KOPT-K1 (cell line): Measurements from ENCODE around the gene SMIM41.
"Not testable (repeated sequence)": the region's sequence is repeated elsewhere in the genome, so short reads cannot be mapped to it uniquely, and the experiment has no call there.

Source experiments
- H3K27ac ChIP-seq: fragments of 200-600 bp; sonication (generic); 2 replicates; pipeline ENCODE4 v1.5.1; 2016; ENCODE audit warnings: antibody characterized with exemption, mild to moderate bottlenecking, low read depth, low read length; ENCODE audit not compliant: poor library complexity, severe bottlenecking
- H3K36me3 ChIP-seq: fragments of 200-600 bp; sonication (generic); 2 replicates; pipeline ENCODE4 v1.5.1; 2017; ENCODE audit warnings: antibody characterized with exemption, mild to moderate bottlenecking, low read length, moderate library complexity; ENCODE audit not compliant: insufficient read depth
- H3K9me3 ChIP-seq: fragments of 200-600 bp; sonication (generic); 2 replicates; pipeline ENCODE4 v1.5.1; 2017; ENCODE audit warnings: antibody characterized with exemption, low read length, mild to moderate bottlenecking; ENCODE audit not compliant: insufficient read depth, poor library complexity, severe bottlenecking

The SMIM41 gene

DNA sequence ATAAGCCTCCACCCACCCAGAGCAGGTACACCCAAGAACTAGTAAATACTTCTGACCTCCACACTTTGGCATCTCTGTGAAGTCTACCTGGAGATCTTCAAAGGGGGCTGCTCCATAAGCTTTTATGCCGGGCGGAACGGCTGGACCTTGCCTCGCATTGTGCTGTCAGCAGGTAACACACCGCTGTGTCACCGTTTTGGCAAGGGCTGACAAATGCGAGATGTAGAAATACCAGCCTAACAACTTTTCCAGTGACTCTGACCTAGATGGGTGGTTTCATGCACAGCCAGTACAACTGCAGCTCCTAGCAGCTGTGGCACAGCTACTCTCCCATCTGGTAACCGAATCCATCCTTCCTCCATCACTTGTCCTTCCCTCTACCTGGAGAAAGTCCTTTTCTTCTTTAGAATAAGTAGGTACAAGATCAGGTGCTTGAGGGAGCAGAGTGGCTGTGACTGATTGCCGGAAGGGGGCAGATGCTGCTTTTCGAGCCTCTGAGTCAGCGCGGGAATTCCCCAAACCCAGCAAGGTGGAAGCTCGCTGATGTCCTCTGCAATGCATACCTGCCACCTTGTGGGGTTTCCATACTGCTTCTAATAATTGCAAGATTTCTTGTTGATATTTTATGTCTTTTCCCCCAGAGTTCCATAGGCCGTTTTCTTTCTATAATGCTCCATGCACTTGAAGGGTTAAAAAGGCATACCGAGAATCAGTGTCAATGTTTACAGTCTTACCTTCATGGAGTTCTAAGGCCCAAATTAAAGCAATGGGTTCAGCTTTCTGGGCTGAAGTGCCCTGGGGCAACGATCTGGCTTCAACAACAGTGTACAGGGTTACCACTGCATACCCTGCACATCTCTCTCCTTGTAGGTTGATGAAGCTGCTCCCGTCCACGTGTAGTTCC lies 37.0 kb downstream of the SMIM41 start:
- H3K9me3 ChIP-seq, H3K27ac ChIP-seq, H3K36me3 ChIP-seq: not testable (repeated sequence)

DNA sequence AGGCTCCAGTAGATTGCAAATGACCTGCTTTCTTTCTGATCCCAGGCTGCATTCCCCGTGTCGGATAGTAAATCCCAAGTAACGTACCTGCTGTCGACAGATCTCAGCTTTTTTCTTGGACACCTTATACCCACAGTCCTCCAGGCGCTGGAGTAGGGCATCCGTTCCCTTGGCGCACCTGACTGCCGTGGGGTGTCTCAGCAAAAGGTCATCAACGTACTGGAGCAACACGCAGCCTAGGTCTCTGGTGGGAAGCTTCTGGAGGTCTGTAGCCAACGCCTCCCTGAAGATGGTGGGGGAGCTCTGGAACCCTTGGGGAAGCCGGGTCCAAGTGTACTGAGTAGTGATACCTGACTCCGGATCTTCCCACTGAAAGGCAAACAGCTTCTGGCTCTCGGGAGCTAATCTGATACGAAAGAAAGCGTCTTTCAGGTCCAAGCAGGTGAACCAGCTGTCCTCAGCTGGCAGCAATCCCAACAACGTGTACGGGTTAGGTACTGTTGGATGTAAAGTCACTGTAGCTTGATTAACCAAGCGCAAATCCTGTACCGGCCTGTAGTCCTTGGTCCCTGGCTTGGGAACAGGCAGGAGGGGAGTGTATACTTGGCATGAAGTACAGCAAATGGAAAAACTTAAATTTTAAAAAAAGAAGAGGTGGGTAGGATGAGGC lies 38.4 kb downstream of the SMIM41 start:
- not testable (repeated sequence) for H3K27ac ChIP-seq, H3K9me3 ChIP-seq, H3K36me3 ChIP-seq

DNA sequence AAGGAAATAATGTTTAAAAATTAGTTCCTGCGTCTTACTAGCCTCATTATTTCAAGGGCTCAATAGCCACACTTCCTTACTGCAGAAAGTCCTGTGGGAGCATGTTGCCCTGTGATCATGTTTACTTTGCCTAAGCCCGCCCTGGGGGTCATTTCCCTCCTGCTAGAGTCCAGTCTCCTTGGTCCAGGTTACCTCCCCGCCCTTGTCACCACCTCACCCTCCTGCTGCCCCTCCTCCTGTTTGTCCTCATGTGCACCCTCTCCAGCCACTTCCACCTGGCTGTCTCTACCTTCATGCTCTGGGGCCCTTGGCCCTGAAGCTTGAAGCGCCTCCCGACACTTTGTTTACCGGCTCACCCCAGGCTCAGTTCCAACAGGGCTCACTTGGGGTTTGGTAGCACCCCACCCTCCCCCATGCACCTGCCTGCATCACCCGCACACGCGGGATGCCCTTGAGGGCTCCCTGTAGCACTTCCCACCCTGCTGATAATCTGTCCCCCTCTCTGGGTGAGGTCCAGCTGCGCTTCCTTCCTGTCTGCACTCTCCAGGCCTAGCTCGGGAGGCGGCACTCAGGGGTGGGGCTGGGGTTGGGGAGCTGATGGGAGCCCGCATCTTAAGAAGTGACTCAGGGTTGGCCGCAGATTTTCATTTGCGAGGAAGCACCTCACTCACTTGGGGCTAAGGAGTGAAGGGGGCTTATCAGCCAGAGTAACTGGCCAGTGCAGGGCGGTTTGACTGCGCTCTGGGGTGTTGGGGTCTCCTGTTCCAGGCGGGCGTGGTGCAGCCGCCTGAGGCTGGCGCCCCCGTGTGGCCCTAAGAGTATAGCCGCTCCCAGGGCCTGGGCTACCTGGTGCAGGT lies 40.1 kb downstream of the SMIM41 start:
- no peak overlapping the region for H3K27ac ChIP-seq
- no peaks in the 10 kb centered on the region for H3K36me3 ChIP-seq
- H3K9me3 ChIP-seq = no peaks in the 10 kb centered on the region

DNA sequence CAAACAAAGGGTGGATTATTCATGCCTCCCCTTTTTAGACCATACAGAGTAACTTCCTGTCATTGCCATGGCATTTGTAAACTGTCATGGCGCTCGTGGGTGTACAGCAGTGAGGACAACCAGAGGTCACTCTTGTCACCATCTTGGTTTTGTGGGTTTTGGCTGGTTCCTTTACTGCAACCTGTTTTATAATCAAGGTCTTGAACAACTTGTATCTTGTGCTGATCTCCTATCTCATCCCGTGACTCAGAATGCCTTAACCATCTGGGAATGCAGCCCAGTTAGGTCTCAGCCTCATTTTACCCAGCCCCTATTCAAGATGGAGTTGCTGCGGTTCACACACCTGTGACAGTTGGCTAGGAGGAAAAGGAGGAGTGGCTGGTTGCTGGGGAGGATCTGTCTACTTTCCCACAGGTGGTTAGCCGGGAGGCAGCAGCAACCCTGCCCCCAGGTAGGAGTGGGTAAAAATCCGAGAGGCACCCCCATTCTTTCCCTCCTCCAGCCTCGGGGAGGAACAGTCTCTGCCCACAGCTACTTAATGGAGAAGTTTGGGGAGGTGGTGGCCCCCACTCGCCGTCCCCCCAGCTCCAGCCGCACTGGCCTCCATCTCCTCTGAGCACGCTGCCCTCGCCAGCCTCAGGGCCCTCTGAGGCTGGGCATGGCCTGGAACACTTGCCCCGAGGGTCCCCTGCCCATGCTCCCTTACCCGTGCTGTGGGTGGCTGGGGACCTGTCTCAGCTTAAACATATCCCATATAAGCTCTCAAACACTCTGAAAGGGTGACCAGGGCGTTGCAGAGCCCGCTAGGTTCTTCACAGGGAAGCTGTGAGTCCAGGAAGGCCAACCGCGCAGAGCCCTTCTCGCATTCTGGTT lies 41.7 kb downstream of the SMIM41 start:
- Histone ChIP-seq H3K9me3 (no peaks in the 10 kb centered on the region), H3K36me3 (no peaks in the 10 kb centered on the region), H3K27ac (no peak overlapping the region)

DNA sequence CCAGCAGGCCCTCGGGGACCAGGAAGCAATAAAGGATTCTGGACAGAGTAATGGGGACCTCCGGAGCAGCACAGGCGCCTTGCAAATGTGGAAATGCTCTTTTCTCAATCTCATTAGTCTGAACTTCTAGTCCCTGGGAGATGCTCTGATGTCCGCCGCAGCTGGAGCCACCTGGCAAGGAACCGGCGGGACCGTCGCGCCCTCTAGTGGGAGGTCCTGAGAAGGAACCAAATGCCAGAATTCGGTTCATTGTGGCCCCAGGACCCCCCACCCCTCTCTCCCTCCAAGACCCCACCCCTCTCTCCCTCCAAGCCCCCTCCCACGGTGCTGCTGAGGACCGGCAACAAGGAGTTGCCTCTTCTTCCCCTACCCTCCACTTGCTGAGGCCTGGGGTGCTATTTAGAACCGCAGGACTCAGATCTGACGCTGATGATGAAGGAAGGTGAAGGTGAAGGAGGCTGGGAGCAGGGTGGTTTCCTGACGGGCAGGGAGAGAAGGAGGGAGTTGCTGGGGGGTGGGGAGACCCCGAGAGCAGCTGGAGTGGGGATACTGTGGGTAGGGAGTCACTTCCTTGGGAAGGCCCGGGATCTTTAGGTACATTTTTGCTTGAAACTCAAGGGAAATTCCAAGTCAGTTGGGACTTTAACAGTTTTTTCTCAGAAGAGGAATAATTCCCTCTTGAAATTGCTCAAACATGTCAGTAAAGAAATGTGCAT lies 42.5 kb downstream of the SMIM41 start:
- Histone ChIP-seq H3K27ac (no peak overlapping the region), H3K9me3 (no peaks in the 10 kb centered on the region), H3K36me3 (no peaks in the 10 kb centered on the region)

DNA sequence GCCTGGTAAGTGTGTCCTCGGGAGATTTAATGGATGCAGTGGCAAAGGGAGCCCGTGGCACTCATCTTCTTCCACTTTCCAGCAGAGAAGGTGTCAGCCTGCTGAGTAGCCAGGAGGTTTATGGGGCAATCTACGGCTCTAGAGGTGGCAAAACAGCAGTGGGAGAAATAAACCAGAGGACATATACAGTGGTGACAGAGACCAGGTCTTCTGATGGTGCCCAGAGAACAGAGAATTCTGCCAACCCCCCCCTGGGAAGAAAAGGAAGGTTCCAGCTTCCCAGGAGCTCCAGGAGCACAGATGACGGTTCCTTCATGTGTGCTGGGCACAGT lies 43.0 kb downstream of the SMIM41 start:
- Histone ChIP-seq H3K27ac (no peak overlapping the region), H3K9me3 (no peaks in the 10 kb centered on the region), H3K36me3 (no peaks in the 10 kb centered on the region)

DNA sequence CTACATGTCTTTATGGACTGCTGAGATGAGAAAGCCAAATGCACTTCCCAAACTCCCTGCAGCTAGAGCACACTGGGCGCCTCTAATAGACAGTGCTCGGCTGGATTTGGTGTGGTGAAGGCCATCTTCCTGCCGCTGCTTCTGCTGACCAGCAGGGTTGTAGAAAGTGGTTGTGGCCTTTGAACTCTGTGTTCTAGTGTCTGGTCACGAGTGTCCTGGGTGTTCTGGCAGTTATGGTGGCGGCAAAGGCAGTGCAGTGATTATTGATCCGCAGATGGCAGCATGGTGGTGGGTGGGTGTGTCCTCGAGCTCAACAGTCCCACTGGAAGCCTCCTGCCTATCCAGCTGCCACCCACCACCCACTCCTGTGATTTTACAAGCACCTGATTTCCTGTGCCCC lies 43.4 kb downstream of the SMIM41 start:
- H3K27ac ChIP-seq = no peak overlapping the region
- H3K36me3 ChIP-seq = no peaks in the 10 kb centered on the region
- H3K9me3 ChIP-seq = no peaks in the 10 kb centered on the region

DNA sequence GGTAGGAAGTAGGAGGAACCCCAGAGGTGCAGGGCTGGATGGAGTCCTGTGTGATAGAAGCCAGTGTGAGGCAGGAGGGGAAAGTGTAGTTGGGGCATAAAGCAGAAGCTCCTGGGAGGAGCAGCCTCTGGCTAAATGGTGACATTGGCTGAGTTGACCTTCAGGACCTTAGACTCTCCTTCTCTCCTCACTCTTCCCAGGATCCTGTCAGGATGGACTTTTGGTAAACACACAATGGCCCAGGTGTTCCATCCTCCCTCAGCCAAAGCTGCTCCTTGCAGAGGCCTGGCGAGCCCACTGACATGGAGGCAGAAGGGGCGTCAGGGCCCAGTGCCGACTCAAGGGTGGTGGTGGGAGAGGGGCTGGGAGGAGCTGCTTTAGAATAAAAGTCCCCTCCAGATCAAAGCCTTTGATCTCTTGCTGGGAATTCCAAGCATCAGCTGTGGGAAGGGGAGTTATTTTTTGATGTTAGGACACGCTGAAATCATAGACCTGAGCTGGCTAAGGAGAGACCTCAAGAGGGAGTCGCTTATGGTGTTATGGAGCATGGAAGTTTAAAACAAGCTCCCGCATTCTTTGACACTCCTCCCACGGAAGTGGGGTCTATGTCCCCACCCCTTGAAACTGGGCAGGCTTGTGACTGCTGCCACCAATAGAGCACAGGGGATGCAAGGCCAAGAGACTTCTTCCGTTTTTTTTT lies 44.1 kb downstream of the SMIM41 start:
- no peak overlapping the region for H3K27ac ChIP-seq
- H3K36me3 ChIP-seq = no peaks in the 10 kb centered on the region
- H3K9me3 ChIP-seq = no peaks in the 10 kb centered on the region

DNA sequence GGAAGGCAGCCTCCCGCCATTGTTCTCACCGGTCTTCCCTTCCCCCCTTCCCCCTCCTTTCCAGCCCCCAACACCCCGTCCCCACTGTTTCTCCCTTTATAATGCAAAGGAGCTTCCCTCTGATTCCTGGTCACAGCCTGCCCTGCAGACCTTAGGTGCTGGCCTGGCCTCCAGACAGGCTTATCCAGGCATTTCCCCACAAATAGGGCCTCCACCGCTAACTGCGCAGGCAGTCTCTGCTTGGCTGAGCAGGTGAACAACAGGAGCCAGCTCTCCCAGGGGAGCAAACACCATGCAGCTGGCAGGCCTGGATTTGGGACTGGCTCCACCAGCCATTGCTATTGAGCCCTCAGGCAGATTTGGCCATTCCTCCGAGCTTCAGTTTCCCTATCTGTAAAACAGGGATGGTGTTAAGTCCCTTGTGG lies 46.0 kb downstream of the SMIM41 start:
- no peaks in the 10 kb centered on the region for H3K9me3 ChIP-seq
- no peak overlapping the region for H3K27ac ChIP-seq
- no peaks in the 10 kb centered on the region for H3K36me3 ChIP-seq

DNA sequence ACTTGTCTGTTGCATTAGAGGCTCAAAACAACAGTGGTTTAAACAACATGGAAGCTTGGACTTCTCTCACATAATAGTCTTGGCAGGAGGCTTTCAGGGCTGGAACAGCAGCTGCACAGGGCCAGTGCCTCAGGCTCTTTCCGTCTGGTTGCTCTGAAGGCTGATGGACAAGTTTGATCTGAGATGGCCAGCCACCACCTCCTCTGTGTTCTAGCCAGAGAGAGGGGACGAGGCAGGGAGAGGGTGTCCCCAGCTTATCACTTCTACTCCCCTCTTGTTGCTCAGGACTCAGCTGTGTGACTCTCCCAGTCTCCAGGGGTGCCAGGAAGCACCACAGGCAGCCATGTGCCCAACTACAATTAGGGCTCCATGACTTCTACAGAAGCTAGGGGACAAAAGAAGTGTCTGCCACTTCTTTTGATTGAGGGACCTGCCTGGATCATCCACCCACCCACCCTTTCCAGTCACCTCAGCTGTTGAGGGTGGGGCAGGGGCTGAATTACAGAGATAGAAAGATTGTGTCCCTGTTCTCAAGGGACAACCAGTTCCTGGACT lies 46.6 kb downstream of the SMIM41 start:
- H3K27ac ChIP-seq = no peak overlapping the region
- H3K9me3 ChIP-seq = no peaks in the 10 kb centered on the region

DNA sequence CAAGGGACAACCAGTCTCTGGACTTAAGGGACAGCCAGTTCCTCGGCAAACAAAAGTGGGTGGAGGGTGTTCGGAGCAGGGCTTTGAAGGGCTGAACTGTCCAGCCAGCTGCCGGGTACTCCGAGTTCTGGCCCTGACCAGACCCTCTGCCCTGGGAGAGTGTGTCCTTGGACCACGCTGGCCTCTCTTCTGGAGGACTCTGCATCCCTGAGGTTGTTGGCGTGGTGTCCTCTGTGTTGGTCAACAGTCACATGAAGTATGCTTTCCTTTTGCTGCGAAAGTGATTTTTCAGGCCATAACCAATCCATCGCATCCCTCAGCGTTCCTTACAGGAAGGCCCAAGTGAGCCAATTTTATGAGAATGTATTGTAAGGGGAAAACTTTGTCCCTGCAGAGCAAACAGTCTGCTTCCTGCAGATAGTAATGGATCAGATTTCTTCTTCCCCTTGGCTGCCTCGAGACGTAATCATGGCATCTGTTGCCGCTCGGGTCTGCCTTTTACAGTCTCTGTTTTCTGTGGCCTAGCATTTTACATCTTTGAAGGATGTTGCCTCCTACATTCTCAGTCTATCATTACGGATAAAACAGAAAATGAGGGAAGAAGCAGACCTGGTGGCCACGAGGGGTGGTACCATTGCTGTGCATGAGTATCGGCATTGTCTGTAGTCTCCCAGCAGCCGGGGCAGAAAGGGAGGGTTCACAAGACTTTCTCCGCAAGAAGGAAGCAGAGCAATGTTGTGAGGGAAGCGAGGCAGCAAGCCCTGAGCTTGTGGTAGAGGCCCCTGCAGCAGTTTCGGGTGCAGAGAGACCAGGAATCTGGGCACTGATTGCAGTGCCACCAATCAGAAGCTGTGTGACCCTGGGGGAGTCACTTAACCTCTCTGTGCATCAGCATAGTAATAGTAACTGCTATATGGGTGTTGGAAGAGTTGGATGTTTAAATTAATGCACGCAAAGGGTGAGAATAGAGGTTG lies 47.4 kb downstream of the SMIM41 start:
- no peaks in the 10 kb centered on the region for H3K9me3 ChIP-seq
- no peaks in the 10 kb centered on the region for H3K36me3 ChIP-seq
- no peak overlapping the region for H3K27ac ChIP-seq

More for the DNA sequence above, 46.6 kb downstream of the SMIM41 start:
- H3K36me3 ChIP-seq = no peaks in the 10 kb centered on the region

DNA sequence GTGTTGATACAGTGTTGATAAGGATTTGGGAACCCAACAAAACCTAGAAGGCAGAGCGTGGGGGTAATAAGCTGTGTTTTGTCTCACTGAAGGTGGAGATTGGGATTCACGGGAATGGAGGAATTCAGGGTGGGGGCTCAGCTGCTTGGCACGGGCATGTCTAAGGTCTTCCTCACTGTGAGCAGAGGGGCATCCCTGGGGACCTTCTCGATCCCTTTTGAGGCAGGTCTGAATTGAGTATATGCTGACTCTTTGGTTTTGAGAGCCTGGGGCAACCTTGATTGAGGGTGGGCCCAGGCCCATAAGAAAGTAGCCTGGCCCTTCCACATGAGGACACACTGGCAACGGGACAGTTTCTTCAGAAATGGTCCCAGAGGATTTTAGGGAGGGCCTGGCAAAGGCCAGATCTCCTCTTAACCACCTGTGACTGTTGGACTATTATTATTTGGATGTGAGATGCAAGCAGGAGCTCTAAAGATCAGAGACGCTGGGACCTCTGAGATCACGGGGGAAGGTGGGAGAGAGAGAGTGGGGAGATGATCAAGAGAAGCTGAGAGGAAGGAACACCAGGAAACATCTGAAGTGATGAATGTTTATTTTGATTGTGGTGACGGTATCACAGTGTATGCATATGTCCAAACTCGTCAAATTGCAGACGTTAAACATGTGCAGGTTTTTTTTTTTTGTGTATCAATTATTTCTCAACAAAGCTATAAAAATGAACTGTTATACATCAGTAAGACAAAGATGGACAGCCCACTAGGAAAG lies 48.4 kb downstream of the SMIM41 start:
- Histone ChIP-seq H3K27ac (no peak overlapping the region), H3K9me3 (no peaks in the 10 kb centered on the region), H3K36me3 (no peaks in the 10 kb centered on the region)
